Measurements from ENCODE around the gene C3orf20. TPM values are rescaled to one million over a fixed set of nuclear protein-coding genes. Genes with fewer than 3 reads are reported as not detected.

Gene C3orf20
- total and polyA plus RNA-seq, 2 of the 13 experiments (the other 11 are each of a cell fraction or from before 2014, with no cell fraction given) = 0.03 to 0.04 TPM

DNA sequence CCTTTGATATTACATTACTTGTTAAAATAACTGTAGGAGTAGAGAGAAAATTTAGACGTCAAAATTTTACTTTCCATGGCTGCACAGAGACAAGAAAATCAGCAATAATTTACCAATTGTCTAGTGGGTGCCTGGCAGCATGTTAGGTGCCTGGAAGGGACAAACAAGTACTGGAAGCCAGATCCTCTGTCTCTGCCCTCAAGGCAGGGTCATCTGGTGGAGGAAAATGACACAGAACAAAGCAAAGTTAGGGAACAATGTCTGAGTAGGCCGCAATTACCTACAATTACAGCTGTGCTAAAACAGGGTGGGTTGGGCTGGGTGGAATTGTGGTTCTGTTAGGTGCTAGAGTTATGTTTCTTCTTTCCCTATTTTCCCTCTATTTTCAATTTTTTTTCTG lies 16.0 kb upstream of the C3orf20 start:
- BruUV-seq (replicated peaks) = no TSS peak
- Histone ChIP-seq H3K4me2 (ENCODE audit: low read depth, low read length) (no peak overlapping the region), H3K27me3 (ENCODE audit: control insufficient read depth in 1 of 2, insufficient read depth in 2 of 2, low read length in 2 of 2) (no peaks in the 10 kb centered on the region), H3K27ac (ENCODE audit: extremely low read length, insufficient read depth, low read length) (no peak overlapping the region), H4K20me1 (ENCODE audit: insufficient read depth, low read length) (no peaks in the 10 kb centered on the region), H2AFZ (ENCODE audit: low read length) (no peak overlapping the region), H3K4me1 (ENCODE audit: insufficient read depth, low read length) (peaks cover 2% of the 10 kb centered on the region; the same call in 1 of the 2 replicates), H3K4me3 (replicated peaks in 1 of 3; ENCODE audit: insufficient read depth in 1 of 3, low read depth in 2 of 3, low read length in 3 of 3) (no peak overlapping the region), H3K36me3 (replicated peaks in 1 of 2; ENCODE audit: control insufficient read depth in 1 of 2, insufficient read depth in 2 of 2, low read length in 2 of 2) (peaks cover 35 to 90% of the 10 kb centered on the region in 2 experiments), H3K9me3 (ENCODE audit: low read length) (no peaks in the 10 kb centered on the region), H3K9ac (ENCODE audit: insufficient read depth, low read depth, low read length) (no peak overlapping the region), H3K79me2 (ENCODE audit: insufficient read depth, low read length) (peaks cover 2% of the 10 kb centered on the region)
- intact Hi-C loops (cut with micrococcal nuclease; ENCODE audit: unreplicated experiment) = loop anchor here (5.0 kb wide), 1 partner anchor 357 kb away; no protein-coding TSS in a partner anchor
- DNase-seq (ENCODE audit: low spot score) (no peak), FAIRE-seq (no peak), ATAC-seq (no peak)
- 99% methylated on average over 2 of the region's 2 CpGs for WGBS (ENCODE audit: low lambda C conversion rate)
- in situ Hi-C loops (cut with HindIII; ENCODE audit: extremely low pct_ligation_motif_present, low pct_unique_long_range_greater_than_20kb) = no loop called here
- ChIA-PET POLR2A (no interaction called here), CTCF (ENCODE audit: low intra/inter-chr PET ratio, low total read pairs) (no interaction called here)
- TF ChIP-seq ZNF660 (CRISPR knock-in tag; IDR thresholded peaks at IDR 0.05; ENCODE audit: borderline replicate concordance, low read depth) (no peak), HNRNPH1 (optimal IDR thresholded peaks at IDR 0.05; ENCODE audit: low read depth, low read length) (no peak)

DNA sequence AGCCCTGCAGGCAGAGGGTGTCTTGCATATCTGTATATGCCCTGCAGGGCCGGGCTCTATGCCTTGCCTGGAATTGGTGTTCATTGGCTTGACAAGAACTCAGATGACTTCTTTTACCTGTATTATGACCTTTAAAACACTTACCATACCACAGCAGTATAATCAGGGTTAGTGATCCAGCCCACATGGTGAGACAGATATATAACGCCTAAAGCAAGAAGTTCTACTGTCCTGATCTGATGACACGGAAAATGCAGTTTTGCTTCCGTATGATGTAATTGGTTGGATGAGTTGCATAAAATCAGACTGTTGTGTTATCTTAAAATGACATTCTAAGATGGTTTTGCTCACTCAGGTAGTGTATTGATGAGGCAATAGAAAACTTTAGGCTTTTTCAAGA lies 14.0 kb upstream of the C3orf20 start:
- H3K4me2 ChIP-seq (ENCODE audit: low read depth, low read length) = no peak overlapping the region
- H3K27me3 ChIP-seq (ENCODE audit: control insufficient read depth in 1 of 2, insufficient read depth in 2 of 2, low read length in 2 of 2) = no peaks in the 10 kb centered on the region
- no peak overlapping the region for H3K27ac ChIP-seq (ENCODE audit: extremely low read length, insufficient read depth, low read length)
- no TSS peak for BruUV-seq (replicated peaks)
- DNase-seq (ENCODE audit: low spot score) = no peak
- H3K9ac ChIP-seq (ENCODE audit: insufficient read depth, low read depth, low read length) = no peak overlapping the region
- in situ Hi-C loops (cut with HindIII; ENCODE audit: extremely low pct_ligation_motif_present, low pct_unique_long_range_greater_than_20kb) = no loop called here
- peaks cover 40 to 94% of the 10 kb centered on the region in 2 experiments for H3K36me3 ChIP-seq (replicated peaks in 1 of 2; ENCODE audit: control insufficient read depth in 1 of 2, insufficient read depth in 2 of 2, low read length in 2 of 2)
- H4K20me1 ChIP-seq (ENCODE audit: insufficient read depth, low read length) = no peaks in the 10 kb centered on the region
- ATAC-seq = no peak
- POLR2A ChIA-PET = interaction anchor here (1.9 kb wide), 1 partner anchor 9 kb away, joined by 7 read pairs; the partner anchor contains the start of gene CCDC174
- no peaks in the 10 kb centered on the region for H3K4me1 ChIP-seq (ENCODE audit: insufficient read depth, low read length)
- intact Hi-C loops (cut with micrococcal nuclease; ENCODE audit: unreplicated experiment) = no loop called here
- CTCF ChIA-PET (ENCODE audit: low intra/inter-chr PET ratio, low total read pairs) = no interaction called here
- 75% methylated on average over 4 of the region's 4 CpGs for WGBS (ENCODE audit: low lambda C conversion rate)
- H3K9me3 ChIP-seq (ENCODE audit: low read length) = no peaks in the 10 kb centered on the region
- H3K4me3 ChIP-seq (replicated peaks in 1 of 3; ENCODE audit: insufficient read depth in 1 of 3, low read depth in 2 of 3, low read length in 3 of 3) = no peak overlapping the region
- no peak for FAIRE-seq
- H3K79me2 ChIP-seq (ENCODE audit: insufficient read depth, low read length) = no peaks in the 10 kb centered on the region
- H2AFZ ChIP-seq (ENCODE audit: low read length) = no peak overlapping the region
- TF ChIP-seq ZNF234 (CRISPR knock-in tag; conservative IDR thresholded peaks at IDR 0.05) = no peak
- TF ChIP-seq ZNF256 (CRISPR knock-in tag; conservative IDR thresholded peaks at IDR 0.05) = no peak
- no peak for TF ChIP-seq CHD4 (IDR thresholded peaks at IDR 0.05; ENCODE audit: borderline replicate concordance, low read length)
- TF ChIP-seq MED1 (CRISPR knock-in tag; IDR thresholded peaks at IDR 0.05) = no peak
- TF ChIP-seq ZNF281 (CRISPR knock-in tag; IDR thresholded peaks at IDR 0.05; ENCODE audit: borderline replicate concordance) = no peak
- TF ChIP-seq, protein P1, sequence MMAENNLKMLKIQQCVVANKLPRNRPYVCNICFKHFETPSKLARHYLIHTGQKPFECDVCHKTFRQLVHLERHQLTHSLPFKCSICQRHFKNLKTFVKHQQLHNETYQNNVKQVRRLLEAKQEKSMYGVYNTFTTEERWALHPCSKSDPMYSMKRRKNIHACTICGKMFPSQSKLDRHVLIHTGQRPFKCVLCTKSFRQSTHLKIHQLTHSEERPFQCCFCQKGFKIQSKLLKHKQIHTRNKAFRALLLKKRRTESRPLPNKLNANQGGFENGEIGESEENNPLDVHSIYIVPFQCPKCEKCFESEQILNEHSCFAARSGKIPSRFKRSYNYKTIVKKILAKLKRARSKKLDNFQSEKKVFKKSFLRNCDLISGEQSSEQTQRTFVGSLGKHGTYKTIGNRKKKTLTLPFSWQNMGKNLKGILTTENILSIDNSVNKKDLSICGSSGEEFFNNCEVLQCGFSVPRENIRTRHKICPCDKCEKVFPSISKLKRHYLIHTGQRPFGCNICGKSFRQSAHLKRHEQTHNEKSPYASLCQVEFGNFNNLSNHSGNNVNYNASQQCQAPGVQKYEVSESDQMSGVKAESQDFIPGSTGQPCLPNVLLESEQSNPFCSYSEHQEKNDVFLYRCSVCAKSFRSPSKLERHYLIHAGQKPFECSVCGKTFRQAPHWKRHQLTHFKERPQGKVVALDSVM (CRISPR knock-in tag; IDR thresholded peaks at IDR 0.05) = no peak
- TF ChIP-seq, protein P2, sequence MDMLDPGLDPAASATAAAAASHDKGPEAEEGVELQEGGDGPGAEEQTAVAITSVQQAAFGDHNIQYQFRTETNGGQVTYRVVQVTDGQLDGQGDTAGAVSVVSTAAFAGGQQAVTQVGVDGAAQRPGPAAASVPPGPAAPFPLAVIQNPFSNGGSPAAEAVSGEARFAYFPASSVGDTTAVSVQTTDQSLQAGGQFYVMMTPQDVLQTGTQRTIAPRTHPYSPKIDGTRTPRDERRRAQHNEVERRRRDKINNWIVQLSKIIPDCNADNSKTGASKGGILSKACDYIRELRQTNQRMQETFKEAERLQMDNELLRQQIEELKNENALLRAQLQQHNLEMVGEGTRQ (IDR thresholded peaks at IDR 0.05; ENCODE audit: low read depth, low read length) = no peak
- TF ChIP-seq, protein P2 (CRISPR knock-in tag; IDR thresholded peaks at IDR 0.05; ENCODE audit: borderline replicate concordance) = no peak
- TF ChIP-seq ZNF614 (CRISPR knock-in tag; IDR thresholded peaks at IDR 0.05; ENCODE audit: borderline replicate concordance) = no peak
- TF ChIP-seq MTF1 (CRISPR knock-in tag; IDR thresholded peaks at IDR 0.05) = no peak

Measured in HepG2 (cell line).